Omental fat pad (tissue), 4 donors: ENCODE results near the gene MUC6. TPM values are rescaled to one million over a fixed set of nuclear protein-coding genes. Genes with fewer than 3 reads are reported as not detected.

Source experiments
- ATAC-seq: fragments of 150-250 bp; one replicate; pipeline ENCODE4 v1.9.1; 2016; ENCODE audit warnings: mild to moderate bottlenecking, moderate library complexity; ENCODE audit not compliant: low FRiP score
- DNase-seq: peaks from one replicate; pipeline ENCODE4 v3.0.0-alpha.2; 2019; ENCODE audit warnings: low spot score
- CTCF ChIP-seq, 3 donors: fragments of 450-650 bp; IDR thresholded peaks; one replicate each; pipeline ENCODE4 v1.5.1; 2016 to 2017; ENCODE audit warnings: antibody characterized with exemption in 3 of 3, mild to moderate bottlenecking in 3 of 3, moderate library complexity in 2 of 3
- total RNA-seq, 4 donors: library from RNA; depleted of rRNA; stranded (reverse); fragments of >200 nt; gene quantifications; one replicate each; pipeline ENCODE4 v1.1.0, GENCODE V29; 2016

The MUC6 gene
- total RNA-seq, 4 donors from 2014 or later = not detected

- DNase-seq (no peak), ATAC-seq (no peak)
- no peak for TF ChIP-seq CTCF (IDR thresholded peaks at IDR 0.05)
These were observed 9.7 kb downstream of the MUC6 start for GRCh38 chr11:1026641-1027482.

GRCh38 chr11:1026163-1026450, 10.4 kb downstream of the MUC6 start:
- DNase-seq (no peak), ATAC-seq (no peak)
- TF ChIP-seq CTCF (IDR thresholded peaks at IDR 0.05) = no peak

- TF ChIP-seq CTCF (IDR thresholded peaks at IDR 0.05) = no peak
- DNase-seq = no peak
- ATAC-seq = no peak
These were observed 10.9 kb downstream of the MUC6 start for GRCh38 chr11:1025410-1026162.

- DNase-seq (no peak), ATAC-seq (no peak)
- no peak for TF ChIP-seq CTCF (IDR thresholded peaks at IDR 0.05)
These were observed 11.7 kb downstream of the MUC6 start for GRCh38 chr11:1024597-1025409.

- ATAC-seq (no peak), DNase-seq (no peak)
- no peak for TF ChIP-seq CTCF (IDR thresholded peaks at IDR 0.05)
These were observed 12.5 kb downstream of the MUC6 start for GRCh38 chr11:1023811-1024596.
